HepG2 (cell line): ENCODE measurements around the gene BBS12. TPM values are rescaled to one million over a fixed set of nuclear protein-coding genes. Genes with fewer than 3 reads are reported as not detected.
A peak's percentile ranks its signal among the peaks of the same experiment; 100 is the strongest.

Source experiments
- ASH2L ChIP-seq: fragments of 300-600, 200-600 bp; sonication (generic); IDR thresholded peaks from 2 replicates; pipeline ENCODE4 v1.7.0; 2017; ENCODE audit warnings: low read depth, mild to moderate bottlenecking, moderate library complexity, mixed read lengths, low read length; ENCODE audit not compliant: insufficient read length
- CTCF ChIP-seq: sonication (generic); formaldehyde crosslinking; IDR thresholded peaks from 2 replicates; pipeline ENCODE4 v1.5.0; 2020; ENCODE audit warnings: mild to moderate bottlenecking, missing genetic modification reagents, moderate library complexity
- GZF1 ChIP-seq: sonication (generic); formaldehyde crosslinking; IDR thresholded peaks from 2 replicates; pipeline ENCODE4 v1.5.1; 2020; ENCODE audit warnings: mild to moderate bottlenecking, missing genetic modification reagents
- HES4 ChIP-seq: sonication (generic); formaldehyde crosslinking; IDR thresholded peaks from 2 replicates; pipeline ENCODE4 v1.9.0; 2021; ENCODE audit warnings: mild to moderate bottlenecking, missing genetic modification reagents, borderline replicate concordance
- HINFP ChIP-seq: sonication (generic); formaldehyde crosslinking; IDR thresholded peaks from 2 replicates; pipeline ENCODE4 v1.4.0; 2020; ENCODE audit warnings: low read depth, mild to moderate bottlenecking, missing genetic modification reagents
- HMG20A ChIP-seq: IDR thresholded peaks from 2 replicates; pipeline ENCODE4 v1.6.1; 2016; ENCODE audit warnings: borderline replicate concordance
- HMGXB4 ChIP-seq, 2 experiments: sonication (generic) in 1 of 2; formaldehyde crosslinking in 1 of 2; IDR thresholded peaks; 2 replicates each; pipeline versions ENCODE4 v1.4.0 to v1.6.1; 2018 to 2020; ENCODE audit warnings: missing genetic modification reagents in 2 of 2, borderline replicate concordance in 1 of 2, low read depth in 1 of 2, mild to moderate bottlenecking in 1 of 2, missing biosample characterization in 1 of 2
- MAF1 ChIP-seq: sonication (generic); formaldehyde crosslinking; IDR thresholded peaks from 2 replicates; pipeline ENCODE4 v1.5.0; 2020; ENCODE audit warnings: missing genetic modification reagents, borderline replicate concordance
- PRMT3 ChIP-seq: sonication (generic); formaldehyde crosslinking; IDR thresholded peaks from 2 replicates; pipeline ENCODE4 v1.8.1; 2022; ENCODE audit warnings: low read depth, mild to moderate bottlenecking, moderate library complexity, missing genetic modification reagents, borderline replicate concordance
- SMARCE1 ChIP-seq: fragments of 450-650 bp; IDR thresholded peaks from 2 replicates; pipeline ENCODE4 v1.6.1; 2017; ENCODE audit warnings: borderline replicate concordance
- TP53 ChIP-seq: sonication (generic); formaldehyde crosslinking; conservative IDR thresholded peaks from 2 replicates; pipeline ENCODE4 v1.4.0; 2020; ENCODE audit warnings: missing genetic modification reagents
- TRIM24 ChIP-seq: sonication (generic); formaldehyde crosslinking; IDR thresholded peaks from 2 replicates; pipeline ENCODE4 v1.8.0; 2022; ENCODE audit warnings: mild to moderate bottlenecking, missing genetic modification reagents
- YEATS2 ChIP-seq: sonication (generic); formaldehyde crosslinking; IDR thresholded peaks from 2 replicates; pipeline ENCODE4 v1.4.0; 2020; ENCODE audit warnings: missing genetic modification reagents, borderline replicate concordance
- ZNF280B ChIP-seq: sonication (generic); formaldehyde crosslinking; IDR thresholded peaks from 2 replicates; pipeline ENCODE4 v1.5.0; 2020; ENCODE audit warnings: missing genetic modification reagents, mild to moderate bottlenecking, borderline replicate concordance
- ZNF350 ChIP-seq: sonication (generic); formaldehyde crosslinking; IDR thresholded peaks from 2 replicates; pipeline ENCODE4 v1.4.0; 2020; ENCODE audit warnings: mild to moderate bottlenecking, low read depth, missing genetic modification reagents, borderline replicate concordance
- ZNF468 ChIP-seq: sonication (generic); formaldehyde crosslinking; IDR thresholded peaks from 2 replicates; pipeline ENCODE4 v1.8.0; 2022; ENCODE audit warnings: mild to moderate bottlenecking, moderate library complexity, missing genetic modification reagents
- polyA plus RNA-seq, 8 experiments: library from polyadenylated mRNA; depleted of rRNA in 3 of 8; stranded (reverse) in 7 of 8; unstranded in 1 of 8; fragments of >200 nt; fragmentation: Illumina TruSeq in 4 of 8; extraction: Trizol in 4 of 8; gene quantifications; 2 replicates each; pipeline versions ENCODE4 v1.2.1 to v1.2.3, GENCODE V29; 2011 to 2016; ENCODE audit warnings: low read depth in 4 of 8, missing spikeins in 1 of 8, mixed read lengths in 1 of 8; ENCODE audit not compliant: insufficient read depth in 1 of 8
- total RNA-seq, 5 experiments: library from RNA; depleted of rRNA; stranded (reverse); fragments of >200 nt; fragmentation: Illumina TruSeq; extraction: Trizol; gene quantifications; 2 replicates each; pipeline ENCODE4 v1.2.3, GENCODE V29; 2016; ENCODE audit warnings: low read depth in 1 of 5

The BBS12 gene
- total and polyA plus RNA-seq, 2 of the 13 experiments (the other 11 are each of a cell fraction or from before 2014, with no cell fraction given), result 0.32 to 1.7 TPM

- TF ChIP-seq SMARCE1 (no peak), ASH2L (peak; percentile 34), HES4 (CRISPR knock-in tag) (no peak), ZNF280B (CRISPR knock-in tag) (no peak), HINFP (CRISPR knock-in tag) (no peak), CTCF (CRISPR knock-in tag) (peak; percentile 80), GZF1 (CRISPR knock-in tag) (no peak), MAF1 (CRISPR knock-in tag) (no peak), HMG20A (CRISPR knock-in tag) (no peak), YEATS2 (CRISPR knock-in tag) (no peak; the same call in 1 of the 2 replicates), HMGXB4 (CRISPR knock-in tag; IDR thresholded peaks at IDR 0.05; ENCODE audit: borderline replicate concordance in 1 of 2, low read depth in 1 of 2) (peak; percentile 39 to 61; a peak in 1 of 4 replicates), ZNF468 (CRISPR knock-in tag) (no peak), TRIM24 (CRISPR knock-in tag) (no peak), PRMT3 (CRISPR knock-in tag) (no peak), TP53 (CRISPR knock-in tag) (no peak), ZNF350 (CRISPR knock-in tag) (peak; percentile 36; the same call in 1 of the 2 replicates)
Measured at GRCh38 chr4:122732329-122733026, at the start of gene BBS12 (continued).
